Measurements from ENCODE around the gene DYNLL2. TPM values are rescaled to one million over a fixed set of nuclear protein-coding genes. Genes with fewer than 3 reads are reported as not detected.

DYNLL2 gene
- total RNA-seq, 1 experiment from 2014 or later = 24.8 TPM

DNA sequence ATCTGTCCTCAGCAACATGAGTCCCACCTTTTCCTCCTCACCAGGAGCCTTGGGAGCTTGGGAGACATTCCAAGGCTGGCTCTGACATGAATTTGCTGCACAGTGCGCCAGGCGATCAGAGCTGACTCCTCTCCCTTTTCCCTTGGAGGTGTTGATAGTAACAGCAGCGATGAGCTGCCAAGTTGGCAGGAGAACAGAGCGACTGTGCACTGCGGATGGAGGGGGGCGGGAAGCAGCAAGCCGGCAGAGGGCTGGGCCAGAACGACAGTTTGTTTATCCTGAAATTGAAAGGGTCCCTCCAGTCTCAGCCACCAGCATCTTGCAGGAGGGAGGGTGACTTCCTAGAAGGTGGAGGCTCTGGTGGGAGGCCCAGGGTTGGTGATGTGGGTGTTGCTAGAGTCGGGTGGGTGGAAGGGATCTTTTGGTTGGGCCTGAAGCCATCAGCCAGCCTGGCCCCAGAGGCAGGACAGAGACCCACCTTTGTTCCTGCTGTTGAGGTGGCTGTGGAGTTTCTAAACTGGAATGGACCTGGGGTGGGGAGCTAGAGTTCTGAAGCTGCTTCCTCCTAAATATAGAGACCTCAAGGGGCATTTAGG, 22.5 kb upstream of the DYNLL2 start:
- DNase-seq = no peak
- Mint-ChIP-seq H3K4me1 (ENCODE audit: low read depth, unreplicated experiment) (no peaks in the 10 kb centered on the region), H3K27me3 (ENCODE audit: unreplicated experiment) (peaks cover 83% of the 10 kb centered on the region), H3K4me3 (ENCODE audit: low read depth, unreplicated experiment) (no peak overlapping the region), H3K27ac (ENCODE audit: unreplicated experiment) (no peak overlapping the region), H3K36me3 (ENCODE audit: insufficient read depth, unreplicated experiment) (no peaks in the 10 kb centered on the region), H3K9me3 (ENCODE audit: low read depth, unreplicated experiment) (no peaks in the 10 kb centered on the region)
- no TSS peak for BruUV-seq (replicated peaks)
- CTCF ChIA-PET = no interaction called here
- intact Hi-C loops (cut with micrococcal nuclease; ENCODE audit: unreplicated experiment) = no loop called here
- TF ChIP-seq, protein P1, sequence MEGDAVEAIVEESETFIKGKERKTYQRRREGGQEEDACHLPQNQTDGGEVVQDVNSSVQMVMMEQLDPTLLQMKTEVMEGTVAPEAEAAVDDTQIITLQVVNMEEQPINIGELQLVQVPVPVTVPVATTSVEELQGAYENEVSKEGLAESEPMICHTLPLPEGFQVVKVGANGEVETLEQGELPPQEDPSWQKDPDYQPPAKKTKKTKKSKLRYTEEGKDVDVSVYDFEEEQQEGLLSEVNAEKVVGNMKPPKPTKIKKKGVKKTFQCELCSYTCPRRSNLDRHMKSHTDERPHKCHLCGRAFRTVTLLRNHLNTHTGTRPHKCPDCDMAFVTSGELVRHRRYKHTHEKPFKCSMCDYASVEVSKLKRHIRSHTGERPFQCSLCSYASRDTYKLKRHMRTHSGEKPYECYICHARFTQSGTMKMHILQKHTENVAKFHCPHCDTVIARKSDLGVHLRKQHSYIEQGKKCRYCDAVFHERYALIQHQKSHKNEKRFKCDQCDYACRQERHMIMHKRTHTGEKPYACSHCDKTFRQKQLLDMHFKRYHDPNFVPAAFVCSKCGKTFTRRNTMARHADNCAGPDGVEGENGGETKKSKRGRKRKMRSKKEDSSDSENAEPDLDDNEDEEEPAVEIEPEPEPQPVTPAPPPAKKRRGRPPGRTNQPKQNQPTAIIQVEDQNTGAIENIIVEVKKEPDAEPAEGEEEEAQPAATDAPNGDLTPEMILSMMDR (IDR thresholded peaks at IDR 0.05; ENCODE audit: unreplicated experiment) = no peak

DNA sequence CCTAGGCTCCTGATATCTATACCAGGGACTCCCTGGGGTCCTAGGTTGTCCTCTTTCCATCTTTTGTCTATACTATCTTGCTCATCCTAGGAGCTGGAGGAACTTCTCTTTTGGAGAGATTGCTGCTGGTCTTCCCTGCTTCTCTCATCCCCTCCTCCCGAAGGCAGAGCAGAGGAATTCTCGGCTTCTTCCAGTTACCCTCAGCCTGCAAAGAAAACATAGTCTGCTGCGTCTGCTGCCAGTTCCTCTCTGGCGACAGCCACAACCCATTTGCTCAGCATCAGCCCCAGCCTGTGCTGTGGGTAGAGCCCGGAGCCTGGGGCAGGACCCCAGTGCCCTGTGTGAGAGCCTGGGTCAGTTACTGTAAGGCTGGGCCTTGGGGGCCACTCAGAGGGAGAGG, 21.5 kb upstream of the DYNLL2 start:
- Mint-ChIP-seq H3K27ac (ENCODE audit: unreplicated experiment) (no peak overlapping the region), H3K27me3 (ENCODE audit: unreplicated experiment) (peaks cover 90% of the 10 kb centered on the region), H3K4me3 (ENCODE audit: low read depth, unreplicated experiment) (no peak overlapping the region), H3K9me3 (ENCODE audit: low read depth, unreplicated experiment) (no peaks in the 10 kb centered on the region), H3K4me1 (ENCODE audit: low read depth, unreplicated experiment) (no peaks in the 10 kb centered on the region), H3K36me3 (ENCODE audit: insufficient read depth, unreplicated experiment) (no peaks in the 10 kb centered on the region)
- intact Hi-C loops (cut with micrococcal nuclease; ENCODE audit: unreplicated experiment) = no loop called here
- TF ChIP-seq, protein P1 (IDR thresholded peaks at IDR 0.05; ENCODE audit: unreplicated experiment) = no peak
- DNase-seq = no peak
- BruUV-seq (replicated peaks) = no TSS peak
- CTCF ChIA-PET = no interaction called here

DNA sequence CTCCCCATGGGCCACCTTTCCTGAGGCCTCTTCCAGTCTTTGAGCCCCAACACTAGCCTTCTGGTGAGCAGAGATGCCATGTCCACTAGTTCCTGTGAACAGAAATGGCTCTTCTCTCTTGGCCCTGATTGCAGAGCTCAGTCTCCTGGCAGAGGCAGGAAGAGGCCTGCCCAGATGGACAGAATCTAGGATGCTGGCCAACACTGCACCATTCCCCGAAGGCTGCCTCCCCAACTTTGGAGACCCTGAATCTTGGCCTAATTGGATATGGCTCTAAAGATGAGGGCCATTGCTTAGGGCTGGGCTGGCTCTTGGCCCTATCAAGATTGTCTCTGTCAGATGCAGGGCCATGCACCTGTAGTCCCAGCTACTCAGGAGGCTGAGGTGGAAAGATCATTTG, 18.0 kb upstream of the DYNLL2 start:
- Mint-ChIP-seq H3K27me3 (ENCODE audit: unreplicated experiment) (peaks cover 90% of the 10 kb centered on the region), H3K4me3 (ENCODE audit: low read depth, unreplicated experiment) (no peak overlapping the region), H3K27ac (ENCODE audit: unreplicated experiment) (no peak overlapping the region), H3K4me1 (ENCODE audit: low read depth, unreplicated experiment) (no peaks in the 10 kb centered on the region), H3K36me3 (ENCODE audit: insufficient read depth, unreplicated experiment) (no peaks in the 10 kb centered on the region), H3K9me3 (ENCODE audit: low read depth, unreplicated experiment) (no peaks in the 10 kb centered on the region)
- BruUV-seq (replicated peaks) = no TSS peak
- TF ChIP-seq, protein P1 (IDR thresholded peaks at IDR 0.05; ENCODE audit: unreplicated experiment) = no peak
- DNase-seq = no peak
- CTCF ChIA-PET = interaction anchor here (0.6 to 0.8 kb wide), 2 partner anchors 110 to 740 kb away, joined by 3 read pairs; no protein-coding TSS in a partner anchor
- intact Hi-C loops (cut with micrococcal nuclease; ENCODE audit: unreplicated experiment) = no loop called here

DNA sequence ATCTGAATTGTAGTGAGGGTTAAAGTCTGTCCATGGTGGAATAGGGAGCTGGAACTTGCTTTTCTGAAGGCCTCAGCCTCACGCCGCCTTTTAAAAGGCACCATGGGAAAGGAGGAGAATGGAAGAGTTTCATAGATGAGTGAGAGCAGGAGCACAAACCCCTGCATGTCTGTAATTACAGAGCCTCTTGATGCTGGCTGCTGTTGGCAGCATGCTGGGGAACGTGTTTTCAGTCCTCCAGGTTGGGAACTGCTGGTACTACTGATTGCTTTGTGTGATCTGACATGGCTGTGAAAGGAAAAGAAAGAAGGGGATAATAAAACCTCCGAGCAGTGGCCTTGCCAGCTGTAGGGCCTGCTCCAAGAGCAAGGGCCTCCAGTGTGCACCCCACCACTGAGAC, 16.8 kb upstream of the DYNLL2 start:
- Mint-ChIP-seq H3K9me3 (ENCODE audit: low read depth, unreplicated experiment) (no peaks in the 10 kb centered on the region), H3K27me3 (ENCODE audit: unreplicated experiment) (peaks cover 90% of the 10 kb centered on the region), H3K4me3 (ENCODE audit: low read depth, unreplicated experiment) (no peak overlapping the region), H3K27ac (ENCODE audit: unreplicated experiment) (no peak overlapping the region), H3K4me1 (ENCODE audit: low read depth, unreplicated experiment) (no peaks in the 10 kb centered on the region), H3K36me3 (ENCODE audit: insufficient read depth, unreplicated experiment) (no peaks in the 10 kb centered on the region)
- CTCF ChIA-PET = no interaction called here
- intact Hi-C loops (cut with micrococcal nuclease; ENCODE audit: unreplicated experiment) = no loop called here
- DNase-seq = no peak
- no TSS peak for BruUV-seq (replicated peaks)
- TF ChIP-seq, protein P1 (IDR thresholded peaks at IDR 0.05; ENCODE audit: unreplicated experiment) = no peak

Data from Calu3 (cell line).